NCI-H2081 treated with DMSO at 0.1 percent for 48 hours (cell line): ENCODE results near the gene SLC2A14.
"Not testable (repeated sequence)": the region's sequence is repeated elsewhere in the genome, so short reads cannot be mapped to it uniquely, and the experiment has no call there.

ENCODE experiments used
- DNase-seq: peaks from one replicate; lab custom pipeline; 2025; lab: John Stamatoyannopoulos, UW

The SLC2A14 gene

DNA sequence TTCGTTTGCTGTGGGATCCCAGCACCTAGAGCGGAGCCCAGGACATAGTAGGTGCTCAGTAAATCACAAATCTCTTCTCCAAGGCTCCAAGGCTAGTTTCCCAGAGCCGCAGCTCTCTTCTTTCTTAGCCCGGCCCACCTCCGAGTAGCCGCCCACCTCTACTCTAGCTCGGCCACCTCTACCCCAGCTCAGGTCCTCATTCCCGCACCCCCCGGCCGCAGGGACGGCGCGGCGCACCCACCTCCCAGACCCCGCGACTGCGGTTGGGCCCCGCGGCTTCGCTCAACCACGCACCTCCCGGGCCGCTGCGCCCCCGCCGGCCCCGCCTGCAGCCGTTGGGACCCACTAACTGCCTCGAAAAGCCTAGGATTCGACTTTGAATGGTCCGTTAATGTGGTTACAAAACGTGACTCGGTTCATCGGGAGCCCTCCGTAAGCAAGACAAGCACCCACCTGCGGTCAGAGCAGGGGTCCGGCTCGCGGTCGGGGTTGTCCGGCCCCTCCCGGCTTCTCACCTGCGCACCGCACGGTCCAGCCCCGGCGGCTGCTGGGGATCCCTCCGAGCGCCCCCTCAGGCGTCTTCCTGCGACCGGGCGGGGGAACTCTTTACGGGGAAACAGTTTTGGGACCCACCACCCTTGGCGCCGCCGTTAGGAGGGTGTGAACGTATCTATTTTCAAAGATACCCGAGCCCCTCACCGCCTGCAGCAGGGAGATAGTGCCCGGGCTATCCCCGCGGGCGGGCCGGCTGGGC, at the start of gene SLC2A14:
Gene SLC2A14 (minus strand): TSS at position 350 of the 754 bp plus-strand sequence. CDS start 3,035 bp downstream, outside the sequence.
- DNase-seq = no peak

DNA sequence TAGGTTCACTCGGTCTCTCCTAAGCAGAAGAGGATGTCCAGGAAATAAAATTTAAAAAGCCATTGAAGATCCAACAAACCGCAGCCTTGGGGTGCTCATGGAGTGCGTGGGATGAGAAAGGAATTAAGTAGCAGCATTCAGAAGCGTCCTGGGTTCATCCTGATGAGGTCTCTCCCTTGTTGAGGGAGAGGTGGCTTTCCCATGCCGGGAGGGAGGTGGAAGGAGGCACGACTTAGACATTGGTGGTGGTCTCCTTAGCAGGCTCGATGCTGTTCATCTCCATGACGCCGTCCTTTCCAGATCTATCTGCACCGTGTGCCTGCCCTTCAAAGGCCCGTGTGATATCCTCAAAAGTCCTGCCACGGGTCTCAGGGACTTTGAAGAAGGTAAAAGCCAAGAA, 48.5 kb upstream of the SLC2A14 start:
- not testable (repeated sequence) for DNase-seq

DNA sequence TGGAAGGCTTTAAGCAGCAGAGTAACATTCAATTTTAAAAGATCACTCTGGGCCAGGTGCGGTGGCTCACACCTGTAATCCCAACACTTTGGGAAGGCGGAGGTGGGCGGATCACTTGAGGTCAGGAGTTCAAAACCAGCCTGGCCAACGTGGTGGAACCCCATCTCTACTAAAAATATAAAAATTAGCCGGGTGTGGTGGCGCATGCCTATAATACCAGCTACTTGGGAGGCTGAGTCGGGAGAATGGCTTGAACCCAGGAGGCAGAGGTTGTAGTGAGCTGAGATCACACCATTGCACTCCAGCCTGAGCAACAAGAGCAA, 45.5 kb upstream of the SLC2A14 start:
- DNase-seq = not testable (repeated sequence)

GRCh38 chr12:7917392-7918267, 44.9 kb upstream of the SLC2A14 start:
- no peak for DNase-seq

GRCh38 chr12:7916936-7917335, 44.2 kb upstream of the SLC2A14 start:
- DNase-seq = no peak

GRCh38 chr12:7915661-7916403, 43.1 kb upstream of the SLC2A14 start:
- DNase-seq = no peak

DNA sequence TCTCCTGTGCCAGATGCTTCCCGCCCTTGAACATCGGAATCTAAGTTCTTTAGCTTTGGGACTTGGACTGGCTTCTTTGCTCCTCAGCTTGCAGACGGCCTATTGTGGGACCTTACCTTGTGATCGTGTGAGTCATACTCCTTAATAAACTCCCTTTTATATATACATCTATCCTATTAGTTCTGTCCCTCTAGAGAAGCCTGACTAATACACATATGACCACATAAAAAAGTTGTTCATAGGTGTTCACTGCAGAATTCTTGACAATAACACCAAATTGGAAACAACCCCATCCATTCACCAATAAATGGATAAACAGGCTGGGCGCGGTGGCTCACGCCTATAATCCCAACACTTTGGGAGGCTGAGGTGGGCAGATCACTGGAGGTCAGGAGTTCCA, 37.4 kb upstream of the SLC2A14 start:
- not testable (repeated sequence) for DNase-seq

GRCh38 chr12:7907009-7907408, 34.3 kb upstream of the SLC2A14 start:
- no peak for DNase-seq

DNA sequence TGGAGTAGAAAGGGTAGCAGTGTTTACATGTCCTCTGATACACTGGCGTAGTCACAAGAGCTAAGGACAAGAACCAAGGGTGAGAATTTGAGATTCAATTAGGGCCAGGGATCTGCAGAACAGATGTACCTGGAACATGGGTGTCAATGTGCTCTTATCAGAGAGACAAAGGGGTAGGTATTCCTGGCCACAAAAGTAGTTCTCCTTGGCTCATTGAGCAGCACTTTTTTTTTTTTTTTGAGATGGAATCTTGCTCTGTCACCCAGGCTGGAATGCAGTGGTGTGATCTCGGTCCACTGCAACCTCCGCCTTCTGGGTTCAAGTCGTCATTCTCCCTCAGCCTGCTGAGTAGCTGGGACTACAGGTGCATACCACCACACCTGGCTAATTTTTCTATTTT, 33.6 kb upstream of the SLC2A14 start:
- DNase-seq = not testable (repeated sequence)

DNA sequence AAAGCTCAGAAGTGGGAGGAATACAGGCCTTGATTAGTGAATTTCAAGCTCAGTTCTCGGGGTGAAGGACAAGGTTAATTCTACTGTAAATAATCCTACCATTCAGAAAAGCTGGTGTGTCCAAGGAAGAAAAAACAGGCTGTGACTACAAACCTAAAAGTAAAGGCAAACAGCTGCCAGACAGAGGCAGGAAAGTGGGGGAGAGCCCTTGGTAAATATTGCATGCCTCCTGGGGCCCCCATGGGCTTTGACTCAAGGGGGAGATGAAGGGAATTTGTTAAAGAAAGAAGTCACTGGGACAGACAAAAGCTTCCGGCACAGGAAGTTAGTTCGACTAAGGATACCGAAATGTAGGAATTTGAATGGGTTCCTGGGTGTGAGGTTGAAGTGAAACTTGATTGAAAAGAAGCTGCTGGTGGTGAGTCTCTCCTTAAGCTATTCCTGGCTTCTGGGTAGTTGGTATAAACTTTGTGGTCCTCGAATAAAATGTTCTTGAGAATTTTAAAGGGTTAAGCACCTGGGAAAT, 32.9 kb upstream of the SLC2A14 start:
- not testable (repeated sequence) for DNase-seq

- DNase-seq = no peak
Observed at GRCh38 chr12:7905071-7905470, 32.4 kb upstream of the SLC2A14 start.

GRCh38 chr12:7902416-7902815, 29.7 kb upstream of the SLC2A14 start:
- DNase-seq = not testable (repeated sequence)

- no peak for DNase-seq
Observed at GRCh38 chr12:7899755-7900154, 27.0 kb upstream of the SLC2A14 start.

GRCh38 chr12:7896726-7897125, 24.0 kb upstream of the SLC2A14 start:
- not testable (repeated sequence) for DNase-seq

DNA sequence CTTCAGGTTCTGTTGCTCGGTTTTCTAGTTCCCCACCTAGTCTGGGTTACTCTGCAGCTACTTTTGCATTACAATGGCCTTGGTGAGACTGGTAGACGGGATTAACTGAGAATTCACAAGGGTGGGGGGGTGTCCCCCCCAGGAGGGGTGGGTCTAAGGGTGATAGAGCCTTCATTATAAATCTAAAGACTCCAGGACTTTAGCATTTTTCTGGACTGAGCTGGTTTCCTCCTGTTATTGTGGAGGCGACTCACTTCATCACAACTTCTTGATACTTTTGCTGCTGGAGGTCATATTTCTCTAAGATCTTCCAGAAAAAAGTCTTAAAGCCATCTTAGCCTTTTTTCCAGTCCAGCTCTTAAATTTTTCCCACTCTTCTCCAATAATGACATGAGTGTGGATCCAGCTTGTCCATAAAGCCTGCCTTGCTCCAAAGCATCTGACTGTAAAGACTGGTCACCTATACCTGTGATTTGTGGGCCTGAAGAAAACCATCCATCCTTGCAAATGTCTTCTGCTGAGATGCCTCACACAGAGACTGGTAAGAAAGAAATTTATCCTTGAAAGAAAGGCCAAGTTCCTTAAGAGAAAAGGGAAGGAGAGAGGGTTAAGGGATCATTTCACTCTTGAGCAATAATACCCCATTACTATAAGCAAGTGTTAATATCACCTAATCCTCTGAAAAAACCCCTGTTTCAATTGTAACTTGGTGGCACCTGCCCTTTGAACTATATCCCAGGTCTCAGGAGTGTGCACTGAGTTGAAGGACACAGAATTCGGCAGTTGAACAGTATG, 19.7 kb upstream of the SLC2A14 start:
- no peak for DNase-seq

DNA sequence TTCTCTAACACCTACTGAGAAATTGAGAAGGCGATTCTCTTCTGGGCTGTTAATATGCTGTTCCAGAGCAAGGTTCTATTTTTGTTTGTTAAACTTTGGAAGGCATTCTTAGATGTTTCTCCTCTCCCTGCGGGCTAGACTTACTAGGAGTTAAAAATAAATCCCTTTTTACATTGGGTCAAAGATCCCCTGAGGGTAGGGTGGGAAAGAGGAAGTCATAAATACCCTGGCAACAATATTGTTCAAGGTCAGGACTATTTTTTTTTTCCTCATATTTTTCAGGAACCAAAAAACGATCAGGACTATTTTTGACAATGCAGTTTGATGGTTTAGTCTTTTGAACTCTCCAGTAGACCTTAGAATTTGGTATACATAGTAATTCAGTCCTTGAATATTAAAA, 12.0 kb upstream of the SLC2A14 start:
- no peak for DNase-seq

DNA sequence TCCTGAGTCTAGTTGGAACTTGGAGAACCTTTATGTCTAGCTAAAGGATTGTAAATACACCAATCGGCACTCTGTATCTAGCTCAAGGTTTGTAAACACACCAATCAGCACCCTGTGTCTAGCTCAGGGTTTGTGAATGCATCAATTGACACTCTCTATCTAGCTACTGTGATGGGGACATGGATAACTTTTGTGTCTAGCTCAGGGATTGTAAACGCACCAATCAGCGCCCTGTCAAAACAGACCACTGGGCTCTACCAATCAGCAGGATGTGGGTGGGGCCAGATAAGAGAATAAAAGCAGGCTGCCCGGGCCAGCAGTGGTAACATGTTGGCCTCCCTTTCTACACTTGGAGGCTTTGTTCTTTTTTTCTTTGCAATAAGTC, 9.0 kb upstream of the SLC2A14 start:
- not testable (repeated sequence) for DNase-seq

GRCh38 chr12:7880952-7881735, 8.4 kb upstream of the SLC2A14 start:
- DNase-seq = not testable (repeated sequence)

GRCh38 chr12:7879246-7879645, 6.5 kb upstream of the SLC2A14 start:
- DNase-seq = no peak

- no peak for DNase-seq
Observed at GRCh38 chr12:7877420-7877819, 4.7 kb upstream of the SLC2A14 start.

DNA sequence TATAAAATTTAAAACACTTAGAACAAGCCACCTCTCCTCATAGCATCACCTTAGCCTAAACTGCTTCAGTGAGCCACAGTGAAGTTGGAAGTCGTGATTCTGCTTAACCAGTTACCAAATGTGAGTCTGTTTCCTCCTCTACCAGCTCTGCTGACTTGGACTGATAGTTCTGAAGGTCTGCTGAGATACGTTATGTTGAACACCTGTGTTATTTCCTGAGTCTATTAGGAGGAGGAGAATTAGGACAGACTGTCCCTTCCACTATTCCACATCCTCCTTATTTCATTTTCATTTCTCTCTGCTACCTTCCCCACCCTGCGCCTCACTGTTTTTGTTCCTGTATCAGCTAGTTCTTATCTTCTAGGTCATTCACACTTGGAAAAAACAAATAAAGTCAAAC, 2.4 kb downstream of the SLC2A14 start:
- no peak for DNase-seq
